PC-9 (cell line): ENCODE results near the gene ART4. TPM values are rescaled to one million over a fixed set of nuclear protein-coding genes. Genes with fewer than 3 reads are reported as not detected.
A peak's percentile ranks its signal among the peaks of the same experiment; 100 is the strongest.

Experiments used
- BruUV-seq: library from RNA; stranded (reverse); fragments of 400-500 nt; replicated peaks from 2 replicates; lab custom pipeline; 2021; lab: Mats Ljungman, UMichigan
- CTCF ChIA-PET: fragments of 300-600 bp; sonication (Branson Sonifier 250); formaldehyde crosslinking; loops from one replicate; lab custom pipeline; 2022; ENCODE audit warnings: antibody characterized with exemption; lab: Charles Lee
- POLR2A ChIA-PET: fragments of 300-600 bp; sonication (Branson Sonifier 250); formaldehyde crosslinking; loops from one replicate; lab custom pipeline; 2022; ENCODE audit warnings: antibody characterized with exemption; ENCODE audit not compliant: unreplicated experiment; lab: Charles Lee
- DNase-seq, 2 experiments: peaks; one replicate each; pipeline versions ENCODE4 v3.0.0 to v3.0.0-alpha.2; 2015 to 2022; ENCODE audit warnings: mixed read lengths in 1 of 2
- H2AFZ ChIP-seq: fragments of 200-600 bp; sonication (generic); 2 replicates; pipeline ENCODE4 v1.8.1; 2017; ENCODE audit warnings: antibody characterized with exemption
- H3F3A ChIP-seq: fragments of 200-600 bp; sonication (generic); 2 replicates; pipeline ENCODE4 v1.8.1; 2017; ENCODE audit warnings: antibody characterized with exemption, mild to moderate bottlenecking, low read depth; ENCODE audit not compliant: insufficient read depth
- H3K27ac ChIP-seq: fragments of 200-600 bp; sonication (generic); 2 replicates; pipeline ENCODE4 v1.6.1; 2016; ENCODE audit warnings: mixed run types
- H3K27me3 ChIP-seq: fragments of 200-600 bp; sonication (generic); 2 replicates; pipeline ENCODE4 v1.6.1; 2016; ENCODE audit warnings: low read depth, mixed run types; ENCODE audit not compliant: insufficient read depth
- H3K36me3 ChIP-seq: fragments of 200-600 bp; sonication (generic); 2 replicates; pipeline ENCODE4 v1.6.1; 2016; ENCODE audit warnings: low read depth, mixed run types
- H3K4me1 ChIP-seq: fragments of 200-600 bp; sonication (generic); replicated peaks from 2 replicates; pipeline ENCODE4 v1.6.1; 2016; ENCODE audit warnings: mixed run types; ENCODE audit not compliant: insufficient read depth
- H3K4me2 ChIP-seq: fragments of 200-600 bp; sonication (generic); 2 replicates; pipeline ENCODE4 v1.6.1; 2017; ENCODE audit warnings: mixed run types
- H3K4me3 ChIP-seq: fragments of 200-600 bp; sonication (generic); 2 replicates; pipeline ENCODE4 v1.6.1; 2016; ENCODE audit warnings: mixed run types
- H3K79me2 ChIP-seq: fragments of 200-600 bp; sonication (generic); 2 replicates; pipeline ENCODE4 v1.6.1; 2017; ENCODE audit warnings: low read depth, mixed run types
- H3K9me2 ChIP-seq: fragments of 200-600 bp; sonication (generic); 2 replicates; pipeline ENCODE4 v1.8.1; 2017; ENCODE audit warnings: mild to moderate bottlenecking; ENCODE audit not compliant: insufficient read depth
- H3K9me3 ChIP-seq: fragments of 200-600 bp; sonication (generic); 2 replicates; pipeline ENCODE4 v1.8.1; 2016; ENCODE audit warnings: low read depth; ENCODE audit not compliant: insufficient read depth
- H4K20me1 ChIP-seq: fragments of 200-600 bp; sonication (generic); 2 replicates; pipeline ENCODE4 v1.8.1; 2017; ENCODE audit not compliant: insufficient read depth
- EZH2 ChIP-seq: fragments of 200-600 bp; sonication (generic); IDR thresholded peaks from 2 replicates; pipeline ENCODE4 v1.8.0; 2017; ENCODE audit warnings: antibody characterized with exemption, low read depth
- intact Hi-C: fragments of 100-400 bp; cut with micrococcal nuclease; formaldehyde crosslinking; loops from one replicate; pipeline ENCODE4 v1.10.0; 2022; ENCODE audit not compliant: unreplicated experiment
- total RNA-seq: library from RNA; stranded (reverse); gene quantifications from 2 replicates; pipeline ENCODE4 v1.2.3, GENCODE V29; 2021
- TF ChIP-seq, protein P1 (sequence below): fragments of 200-600 bp; sonication (generic); conservative IDR thresholded peaks from 2 replicates; pipeline ENCODE4 v1.6.1; 2017; ENCODE audit warnings: mixed run types, antibody characterized with exemption, mild to moderate bottlenecking, moderate library complexity

Gene ART4
- total RNA-seq, 1 experiment from 2014 or later: not detected

DNA sequence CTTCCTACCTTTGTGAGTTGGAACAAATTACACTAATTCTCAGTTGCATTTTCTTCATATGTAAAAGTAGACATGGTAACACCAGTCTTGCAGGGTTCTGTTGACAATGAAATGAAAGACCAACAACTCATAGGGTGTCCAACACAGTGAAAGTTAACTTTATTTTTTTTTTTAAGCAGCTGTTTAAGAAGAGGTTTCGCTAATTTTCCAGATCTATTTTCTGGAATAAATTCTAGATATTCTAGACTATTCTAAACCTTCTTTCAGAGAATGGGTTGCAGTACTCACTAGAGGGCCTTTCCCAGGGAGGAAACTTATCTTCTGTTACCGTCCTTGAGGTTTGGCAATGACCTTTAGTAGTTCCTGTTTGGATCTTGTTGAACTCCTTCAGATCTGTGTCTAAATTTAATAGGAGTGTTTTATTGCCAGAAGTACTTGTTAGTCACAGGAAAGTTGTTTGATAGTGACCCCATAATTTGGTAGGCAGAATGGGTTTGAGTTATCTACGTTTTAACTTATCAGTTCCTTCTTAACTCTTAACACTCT is 2.8 kb upstream of the ART4 start:
- Histone ChIP-seq H3K36me3 (no peaks in the 10 kb centered on the region), H3K9me3 (no peaks in the 10 kb centered on the region)

DNA sequence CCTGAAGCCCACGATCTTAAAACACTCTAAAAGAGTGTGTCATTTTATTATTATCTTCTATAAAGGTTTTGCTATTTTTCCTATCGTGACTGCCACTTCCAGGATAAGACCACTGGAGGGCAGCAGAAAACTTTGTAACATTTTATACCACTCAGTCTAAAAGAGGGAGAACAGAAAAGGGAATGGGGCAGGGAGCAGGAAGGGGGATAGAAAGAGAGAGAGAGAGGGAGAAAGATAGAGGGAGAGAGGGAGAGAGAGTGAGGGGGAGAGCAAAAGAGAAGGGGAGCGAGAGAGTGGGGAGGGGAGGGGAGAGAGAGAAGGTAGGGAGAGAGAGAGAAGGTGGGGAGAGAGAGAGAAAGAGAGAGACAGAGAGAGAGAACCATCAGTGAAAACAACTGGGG is 2.0 kb upstream of the ART4 start:
- H3K9me2 ChIP-seq: no peaks in the 10 kb centered on the region
- no peak overlapping the region for H3K27ac ChIP-seq
- H2AFZ ChIP-seq: 0 out of 2 replicates have a peak overlapping the region, but pooled peaks have one; percentile 31
- H3K4me3 ChIP-seq: no peak overlapping the region
- ChIA-PET POLR2A (no interaction called here), CTCF (interaction anchor here (1.1 kb wide), 1 partner anchor 150 kb away, joined by 3 read pairs; no protein-coding TSS in a partner anchor)
- no peaks in the 10 kb centered on the region for H4K20me1 ChIP-seq
- H3K4me2 ChIP-seq: peak overlapping the region; percentile 23; the same call in 1 of the 2 replicates
- no TSS peak for BruUV-seq
- TF ChIP-seq EZH2: no peak
- TF ChIP-seq, protein P1, sequence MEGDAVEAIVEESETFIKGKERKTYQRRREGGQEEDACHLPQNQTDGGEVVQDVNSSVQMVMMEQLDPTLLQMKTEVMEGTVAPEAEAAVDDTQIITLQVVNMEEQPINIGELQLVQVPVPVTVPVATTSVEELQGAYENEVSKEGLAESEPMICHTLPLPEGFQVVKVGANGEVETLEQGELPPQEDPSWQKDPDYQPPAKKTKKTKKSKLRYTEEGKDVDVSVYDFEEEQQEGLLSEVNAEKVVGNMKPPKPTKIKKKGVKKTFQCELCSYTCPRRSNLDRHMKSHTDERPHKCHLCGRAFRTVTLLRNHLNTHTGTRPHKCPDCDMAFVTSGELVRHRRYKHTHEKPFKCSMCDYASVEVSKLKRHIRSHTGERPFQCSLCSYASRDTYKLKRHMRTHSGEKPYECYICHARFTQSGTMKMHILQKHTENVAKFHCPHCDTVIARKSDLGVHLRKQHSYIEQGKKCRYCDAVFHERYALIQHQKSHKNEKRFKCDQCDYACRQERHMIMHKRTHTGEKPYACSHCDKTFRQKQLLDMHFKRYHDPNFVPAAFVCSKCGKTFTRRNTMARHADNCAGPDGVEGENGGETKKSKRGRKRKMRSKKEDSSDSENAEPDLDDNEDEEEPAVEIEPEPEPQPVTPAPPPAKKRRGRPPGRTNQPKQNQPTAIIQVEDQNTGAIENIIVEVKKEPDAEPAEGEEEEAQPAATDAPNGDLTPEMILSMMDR: peak; percentile 93
- intact Hi-C loops: loop anchor here (1.0 to 10.0 kb wide), 11 partner anchors 34 to 677 kb away; partner anchors contain the start of gene RERG
- no peaks in the 10 kb centered on the region for H3K36me3 ChIP-seq
- no peaks in the 10 kb centered on the region for H3K79me2 ChIP-seq
- peaks cover 33% of the 10 kb centered on the region for H3K4me1 ChIP-seq
- H3F3A ChIP-seq: no peaks in the 10 kb centered on the region
- no peaks in the 10 kb centered on the region for H3K27me3 ChIP-seq
- peak; percentile 40 to 52 for DNase-seq
- H3K9me3 ChIP-seq: no peaks in the 10 kb centered on the region

More for the DNA sequence above, 2.8 kb upstream of the ART4 start:
- Histone ChIP-seq H3K4me2 (0 out of 2 replicates have a peak overlapping the region, but pooled peaks have one; percentile 23), H3K4me3 (no peak overlapping the region), H3K27me3 (no peaks in the 10 kb centered on the region), H4K20me1 (no peaks in the 10 kb centered on the region), H3K9me2 (no peaks in the 10 kb centered on the region), H2AFZ (no peak overlapping the region), H3K27ac (no peak overlapping the region), H3K79me2 (no peaks in the 10 kb centered on the region), H3F3A (no peaks in the 10 kb centered on the region), H3K4me1 (peaks cover 32% of the 10 kb centered on the region)
- ChIA-PET CTCF (interaction anchor here (1.1 kb wide), 1 partner anchor 150 kb away, joined by 3 read pairs; no protein-coding TSS in a partner anchor), POLR2A (no interaction called here)
- BruUV-seq: no TSS peak
- intact Hi-C loops: loop anchor here (10.0 kb wide), 2 partner anchors 309 to 611 kb away; no protein-coding TSS in a partner anchor
- TF ChIP-seq EZH2: no peak
- TF ChIP-seq, protein P1: no peak
- DNase-seq: no peak

DNA sequence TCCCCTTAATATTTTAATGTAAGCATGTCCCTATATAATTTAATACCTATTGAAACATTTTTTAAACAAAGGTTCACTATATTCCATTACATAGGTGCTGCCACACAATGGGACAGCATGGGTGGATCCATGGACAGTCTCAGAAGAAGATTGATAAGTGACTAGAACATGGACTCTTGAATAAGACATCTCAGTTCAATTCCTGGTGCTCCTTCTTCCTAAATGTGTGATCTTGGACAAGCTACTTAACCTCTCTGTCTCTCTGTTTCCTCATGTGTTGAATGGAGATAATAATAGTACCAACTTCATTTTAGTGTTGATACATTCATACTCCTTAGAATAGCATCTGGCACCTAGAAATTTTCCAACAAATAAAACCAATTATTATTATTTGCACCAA is 1.1 kb upstream of the ART4 start:
- POLR2A ChIA-PET: interaction anchor here (0.7 kb wide), 1 partner anchor 41 kb away, joined by 7 read pairs; the partner anchor contains the start of genes C12orf60 and WBP11
- no peak for DNase-seq
- intact Hi-C loops: loop anchor here (2.0 to 10.0 kb wide), 6 partner anchors 76 to 610 kb away; partner anchors contain the start of gene RERG
- no peak overlapping the region for H3K4me2 ChIP-seq
- peaks cover 33% of the 10 kb centered on the region for H3K4me1 ChIP-seq
- BruUV-seq: no TSS peak
- peaks cover 2% of the 10 kb centered on the region; the same call in 1 of the 2 replicates for H3K9me3 ChIP-seq
- H3K36me3 ChIP-seq: no peaks in the 10 kb centered on the region
- H3K27ac ChIP-seq: no peak overlapping the region
- no peaks in the 10 kb centered on the region for H3K27me3 ChIP-seq
- H3K9me2 ChIP-seq: no peaks in the 10 kb centered on the region
- H3F3A ChIP-seq: no peaks in the 10 kb centered on the region
- CTCF ChIA-PET: interaction anchor here (0.6 kb wide), 2 partner anchors 69 to 108 kb away, joined by 3 to 10 read pairs; no protein-coding TSS in a partner anchor
- no peaks in the 10 kb centered on the region for H3K79me2 ChIP-seq
- no peak overlapping the region for H2AFZ ChIP-seq
- no peaks in the 10 kb centered on the region for H4K20me1 ChIP-seq
- H3K4me3 ChIP-seq: no peak overlapping the region
- no peak for TF ChIP-seq EZH2
- TF ChIP-seq, protein P1: no peak
